ENCODE results near the gene REXO1. TPM values are rescaled to one million over a fixed set of nuclear protein-coding genes. Genes with fewer than 3 reads are reported as not detected.

The REXO1 gene
- total RNA-seq, 2 experiments from 2014 or later = 39.8 to 47.6 TPM

GRCh38 chr19:1782521-1782920, 65.8 kb downstream of the REXO1 start:
- DNase-seq = no peak
- H3K4me3 Mint-ChIP-seq = no peak overlapping the region

GRCh38 chr19:1780272-1780958, 67.9 kb downstream of the REXO1 start:
- CTCF ChIA-PET = interaction anchor here (0.6 to 2.7 kb wide), 4 partner anchors 8 to 107 kb away, joined by 4 to 10 read pairs (median 6); no protein-coding TSS in a partner anchor
- Mint-ChIP-seq H3K27me3 (ENCODE audit: low read depth) (peaks cover 56% of the 10 kb centered on the region), H3K9me3 (no peaks in the 10 kb centered on the region), H3K36me3 (ENCODE audit: low read depth) (no peaks in the 10 kb centered on the region), H3K27ac (no peak overlapping the region), H3K4me1 (ENCODE audit: low read depth) (no peaks in the 10 kb centered on the region), H3K4me3 (no peak overlapping the region)
- intact Hi-C loops (cut with micrococcal nuclease) = no loop called here
- DNase-seq = no peak

More at GRCh38 chr19:1782521-1782920, 65.8 kb downstream of the REXO1 start:
- H3K27me3 Mint-ChIP-seq (ENCODE audit: low read depth) = peaks cover 40% of the 10 kb centered on the region
- H3K4me1 Mint-ChIP-seq (ENCODE audit: low read depth) = no peaks in the 10 kb centered on the region
- no peak overlapping the region for H3K27ac Mint-ChIP-seq
- H3K36me3 Mint-ChIP-seq (ENCODE audit: low read depth) = no peaks in the 10 kb centered on the region
- intact Hi-C loops (cut with micrococcal nuclease) = no loop called here
- CTCF ChIA-PET = interaction anchor here (0.6 to 4.2 kb wide), 9 partner anchors 10 to 110 kb away, joined by 3 to 39 read pairs (median 5); no protein-coding TSS in a partner anchor
- no peaks in the 10 kb centered on the region for H3K9me3 Mint-ChIP-seq

GRCh38 chr19:1779574-1779973, 68.7 kb downstream of the REXO1 start:
- peaks cover 1% of the 10 kb centered on the region for H3K9me3 Mint-ChIP-seq
- no peaks in the 10 kb centered on the region for H3K36me3 Mint-ChIP-seq (ENCODE audit: low read depth)
- H3K27ac Mint-ChIP-seq = no peak overlapping the region
- peaks cover 56% of the 10 kb centered on the region for H3K27me3 Mint-ChIP-seq (ENCODE audit: low read depth)
- no peaks in the 10 kb centered on the region for H3K4me1 Mint-ChIP-seq (ENCODE audit: low read depth)
- CTCF ChIA-PET = no interaction called here
- no peak for DNase-seq
- no peak overlapping the region for H3K4me3 Mint-ChIP-seq
- intact Hi-C loops (cut with micrococcal nuclease) = loop anchor here (5.0 kb wide), 1 partner anchor 33 kb away; the partner anchor contains the start of gene ATP8B3

- H3K27ac Mint-ChIP-seq = no peak overlapping the region
- H3K4me1 Mint-ChIP-seq (ENCODE audit: low read depth) = no peaks in the 10 kb centered on the region
- intact Hi-C loops (cut with micrococcal nuclease) = loop anchor here (5.0 kb wide), 1 partner anchor 35 kb away; the partner anchor contains the start of gene ATP8B3
- CTCF ChIA-PET = interaction anchor here (0.7 to 1.5 kb wide), 3 partner anchors 10 to 199 kb away, joined by 3 to 5 read pairs (median 3); no protein-coding TSS in a partner anchor
- H3K4me3 Mint-ChIP-seq = no peak overlapping the region
- no peaks in the 10 kb centered on the region for H3K36me3 Mint-ChIP-seq (ENCODE audit: low read depth)
- peaks cover 64% of the 10 kb centered on the region for H3K27me3 Mint-ChIP-seq (ENCODE audit: low read depth)
- peaks cover 1% of the 10 kb centered on the region for H3K9me3 Mint-ChIP-seq
- DNase-seq = no peak
Measured at GRCh38 chr19:1777149-1777548, 71.1 kb downstream of the REXO1 start.

- peaks cover 62% of the 10 kb centered on the region for H3K27me3 Mint-ChIP-seq (ENCODE audit: low read depth)
- H3K4me3 Mint-ChIP-seq = no peak overlapping the region
- peaks cover 1% of the 10 kb centered on the region for H3K9me3 Mint-ChIP-seq
- no peaks in the 10 kb centered on the region for H3K36me3 Mint-ChIP-seq (ENCODE audit: low read depth)
- DNase-seq = no peak
- H3K27ac Mint-ChIP-seq = no peak overlapping the region
- CTCF ChIA-PET = no interaction called here
- H3K4me1 Mint-ChIP-seq (ENCODE audit: low read depth) = no peaks in the 10 kb centered on the region
- intact Hi-C loops (cut with micrococcal nuclease) = loop anchor here (5.0 kb wide), 1 partner anchor 36 kb away; the partner anchor contains the start of gene ATP8B3
Measured at GRCh38 chr19:1776606-1777147, 71.6 kb downstream of the REXO1 start.

- Mint-ChIP-seq H3K27me3 (ENCODE audit: low read depth) (peaks cover 67% of the 10 kb centered on the region), H3K4me3 (no peak overlapping the region), H3K36me3 (ENCODE audit: low read depth) (no peaks in the 10 kb centered on the region), H3K4me1 (ENCODE audit: low read depth) (no peaks in the 10 kb centered on the region), H3K27ac (no peak overlapping the region), H3K9me3 (peaks cover 7% of the 10 kb centered on the region)
- DNase-seq = no peak
- CTCF ChIA-PET = no interaction called here
- intact Hi-C loops (cut with micrococcal nuclease) = loop anchor here (5.0 kb wide), 1 partner anchor 36 kb away; the partner anchor contains the start of gene ATP8B3
Measured at GRCh38 chr19:1775951-1776605, 72.2 kb downstream of the REXO1 start.

GRCh38 chr19:1774989-1775772, 73.1 kb downstream of the REXO1 start:
- intact Hi-C loops (cut with micrococcal nuclease) = loop anchor here (5.0 kb wide), 1 partner anchor 37 kb away; the partner anchor contains the start of gene ATP8B3
- H3K4me1 Mint-ChIP-seq (ENCODE audit: low read depth) = no peaks in the 10 kb centered on the region
- peaks cover 12% of the 10 kb centered on the region for H3K9me3 Mint-ChIP-seq

GRCh38 chr19:1773184-1773583, 75.1 kb downstream of the REXO1 start:
- peaks cover 64% of the 10 kb centered on the region for H3K27me3 Mint-ChIP-seq (ENCODE audit: low read depth)

More at GRCh38 chr19:1774989-1775772, 73.1 kb downstream of the REXO1 start:
- Mint-ChIP-seq H3K27ac (no peak overlapping the region), H3K27me3 (ENCODE audit: low read depth) (peaks cover 69% of the 10 kb centered on the region), H3K36me3 (ENCODE audit: low read depth) (no peaks in the 10 kb centered on the region), H3K4me3 (no peak overlapping the region)
- CTCF ChIA-PET = no interaction called here
- DNase-seq = no peak

GRCh38 chr19:1770866-1771576, 77.3 kb downstream of the REXO1 start:
- H3K36me3 Mint-ChIP-seq (ENCODE audit: low read depth) = no peaks in the 10 kb centered on the region
- H3K27ac Mint-ChIP-seq = no peak overlapping the region
- no peak overlapping the region for H3K4me3 Mint-ChIP-seq
- DNase-seq = no peak
- intact Hi-C loops (cut with micrococcal nuclease) = no loop called here
- no peaks in the 10 kb centered on the region for H3K4me1 Mint-ChIP-seq (ENCODE audit: low read depth)
- CTCF ChIA-PET = interaction anchor here (1.1 to 3.2 kb wide), 5 partner anchors 11 to 225 kb away, joined by 3 to 12 read pairs (median 8); no protein-coding TSS in a partner anchor
- peaks cover 12% of the 10 kb centered on the region for H3K9me3 Mint-ChIP-seq
- H3K27me3 Mint-ChIP-seq (ENCODE audit: low read depth) = peaks cover 55% of the 10 kb centered on the region

More at GRCh38 chr19:1773184-1773583, 75.1 kb downstream of the REXO1 start:
- no peaks in the 10 kb centered on the region for H3K4me1 Mint-ChIP-seq (ENCODE audit: low read depth)
- CTCF ChIA-PET = interaction anchor here (1.5 to 3.2 kb wide), 3 partner anchors 9 to 101 kb away, joined by 4 to 12 read pairs (median 6); no protein-coding TSS in a partner anchor
- no peak overlapping the region for H3K4me3 Mint-ChIP-seq
- DNase-seq = no peak
- no peak overlapping the region for H3K27ac Mint-ChIP-seq
- H3K9me3 Mint-ChIP-seq = peaks cover 12% of the 10 kb centered on the region
- no peaks in the 10 kb centered on the region for H3K36me3 Mint-ChIP-seq (ENCODE audit: low read depth)
- intact Hi-C loops (cut with micrococcal nuclease) = no loop called here

- no peak overlapping the region for H3K27ac Mint-ChIP-seq
- H3K4me1 Mint-ChIP-seq (ENCODE audit: low read depth) = no peaks in the 10 kb centered on the region
- CTCF ChIA-PET = interaction anchor here (0.8 to 1.1 kb wide), 2 partner anchors 15 to 97 kb away, joined by 3 to 8 read pairs; no protein-coding TSS in a partner anchor
- intact Hi-C loops (cut with micrococcal nuclease) = no loop called here
- no peaks in the 10 kb centered on the region for H3K36me3 Mint-ChIP-seq (ENCODE audit: low read depth)
- no peak overlapping the region for H3K4me3 Mint-ChIP-seq
- no peak for DNase-seq
- peaks cover 11% of the 10 kb centered on the region for H3K9me3 Mint-ChIP-seq
- peaks cover 66% of the 10 kb centered on the region for H3K27me3 Mint-ChIP-seq (ENCODE audit: low read depth)
Measured at GRCh38 chr19:1769645-1769985, 78.7 kb downstream of the REXO1 start.

- no peaks in the 10 kb centered on the region for H3K4me1 Mint-ChIP-seq (ENCODE audit: low read depth)
- no peak overlapping the region for H3K27ac Mint-ChIP-seq
- CTCF ChIA-PET = interaction anchor here (0.8 to 3.9 kb wide), 4 partner anchors 9 to 97 kb away, joined by 3 to 42 read pairs (median 6); no protein-coding TSS in a partner anchor
- H3K27me3 Mint-ChIP-seq (ENCODE audit: low read depth) = peaks cover 69% of the 10 kb centered on the region
- peaks cover 11% of the 10 kb centered on the region for H3K9me3 Mint-ChIP-seq
- H3K4me3 Mint-ChIP-seq = no peak overlapping the region
- intact Hi-C loops (cut with micrococcal nuclease) = no loop called here
- H3K36me3 Mint-ChIP-seq (ENCODE audit: low read depth) = no peaks in the 10 kb centered on the region
- DNase-seq = no peak
Measured at GRCh38 chr19:1768918-1769644, 79.2 kb downstream of the REXO1 start.
